CD4-positive, CD25-positive, alpha-beta regulatory T cell (primary cell): Measurements from ENCODE around the gene GLYR1. TPM values are rescaled to one million over a fixed set of nuclear protein-coding genes. Genes with fewer than 3 reads are reported as not detected.

ENCODE experiments used
- ATAC-seq, 2 donors: fragments of 150-1000 bp; cut with Tn5 transposase; one replicate each; pipeline ENCODE4 v1.10.0; 2021; ENCODE audit warnings: low read depth in 2 of 2, moderate number of reproducible peaks in 2 of 2, moderate library complexity in 1 of 2
- DNase-seq, 3 donors: peaks; one replicate each; pipeline versions ENCODE4 v3.0.0 to v3.0.0-alpha.2; 2012 to 2022; ENCODE audit warnings: mixed read lengths in 1 of 3
- H3K27ac ChIP-seq: one replicate; pipeline ENCODE4 v1.7.0; 2013; ENCODE audit warnings: mild to moderate bottlenecking, low read length; ENCODE audit not compliant: insufficient read depth, poor library complexity, severe bottlenecking
- H3K27me3 ChIP-seq: one replicate; pipeline ENCODE4 v1.7.0; 2013; ENCODE audit warnings: low read length; ENCODE audit not compliant: control insufficient read depth, insufficient read depth
- H3K36me3 ChIP-seq: one replicate; pipeline ENCODE4 v1.7.0; 2013; ENCODE audit warnings: mild to moderate bottlenecking, low read length, moderate library complexity; ENCODE audit not compliant: control insufficient read depth, insufficient read depth
- H3K4me1 ChIP-seq: 2 replicates; pipeline ENCODE4 v1.7.0; 2013; ENCODE audit warnings: mild to moderate bottlenecking, low read length; ENCODE audit not compliant: insufficient read depth, control insufficient read depth, poor library complexity, severe bottlenecking
- H3K4me3 ChIP-seq: one replicate; pipeline ENCODE4 v1.7.0; 2013; ENCODE audit warnings: low read depth, mild to moderate bottlenecking, low read length, moderate library complexity
- H3K9me3 ChIP-seq, 2 experiments: 1 replicate in 1 of 2; 2 replicates in 1 of 2; pipeline ENCODE4 v1.7.0; 2013; ENCODE audit warnings: low read length in 2 of 2, mild to moderate bottlenecking in 1 of 2, moderate library complexity in 1 of 2; ENCODE audit not compliant: control insufficient read depth in 2 of 2
- H3K27ac Mint-ChIP-seq, 3 donors: one replicate each; pipeline ENCODE4 v1.8.0; 2020 to 2022; ENCODE audit warnings: mild to moderate bottlenecking in 3 of 3, mixed read lengths in 3 of 3, moderate library complexity in 2 of 3
- H3K27me3 Mint-ChIP-seq: one replicate; pipeline ENCODE4 v1.8.0; 2022; ENCODE audit warnings: mild to moderate bottlenecking, mixed read lengths
- H3K36me3 Mint-ChIP-seq: one replicate; pipeline ENCODE4 v1.8.0; 2020; ENCODE audit warnings: mixed read lengths
- H3K4me1 Mint-ChIP-seq, 4 donors: one replicate each; pipeline ENCODE4 v1.8.0; 2020 to 2022; ENCODE audit warnings: mixed read lengths in 4 of 4, mild to moderate bottlenecking in 1 of 4
- H3K4me3 Mint-ChIP-seq, 4 donors: one replicate each; pipeline ENCODE4 v1.8.0; 2020 to 2022; ENCODE audit warnings: mild to moderate bottlenecking in 4 of 4, mixed read lengths in 4 of 4, moderate library complexity in 3 of 4
- H3K9me3 Mint-ChIP-seq, 7 donors: one replicate each; pipeline ENCODE4 v1.8.0; 2020 to 2022; ENCODE audit warnings: mixed read lengths in 7 of 7, mild to moderate bottlenecking in 3 of 7, moderate library complexity in 2 of 7
- polyA plus RNA-seq, 4 donors: library from polyadenylated mRNA; unstranded; fragments of 300-500 nt; fragmentation: Illumina TruSeq; gene quantifications; one replicate each; pipeline ENCODE4 v1.2.3, GENCODE V29; 2021
- total RNA-seq: library from RNA; stranded (reverse); gene quantifications from one replicate; pipeline ENCODE4 v1.2.3, GENCODE V29; 2022

GLYR1 gene
- total and polyA plus RNA-seq, 5 donors from 2014 or later: 29.4 to 114 (median 35.7) TPM

DNA sequence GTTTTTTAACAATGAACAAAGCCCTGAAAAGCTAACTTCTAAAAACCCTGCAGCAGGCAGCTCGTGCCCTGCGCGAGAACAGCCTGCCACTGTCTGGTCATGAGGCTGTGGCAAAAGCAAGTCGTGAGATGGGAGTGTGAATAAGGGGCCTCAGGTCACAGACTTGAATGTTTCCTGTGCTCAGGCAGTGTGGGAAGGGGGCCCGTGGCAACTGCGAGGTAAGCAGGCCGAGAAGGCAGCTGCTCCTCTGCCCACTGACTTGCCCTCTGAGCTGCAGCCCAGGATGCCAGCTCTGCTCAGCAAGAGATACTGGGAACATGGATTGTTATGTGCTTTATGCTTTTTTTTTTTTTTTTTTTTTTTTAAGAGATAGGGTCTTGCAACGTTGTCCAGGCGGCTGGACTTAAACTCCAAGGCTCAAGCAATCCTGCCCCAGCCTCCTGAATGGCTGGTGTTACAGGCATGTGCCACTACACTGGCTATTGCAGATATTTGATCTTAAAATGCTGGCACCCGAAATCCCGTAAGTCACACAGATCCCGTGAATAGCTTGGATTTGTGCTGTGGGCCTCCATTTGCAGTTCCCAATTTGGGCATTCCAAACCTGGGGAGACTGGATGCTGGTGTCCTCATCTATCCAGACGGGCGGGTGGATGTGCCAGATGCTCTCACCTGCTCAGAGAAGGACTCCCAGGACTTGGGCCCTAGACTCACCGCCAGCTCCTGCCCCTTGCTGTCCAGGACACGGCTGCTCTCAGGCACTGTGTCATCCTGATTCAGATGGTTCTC lies 44.2 kb upstream of the GLYR1 start:
- Histone ChIP-seq H3K4me3 (no peak overlapping the region), H3K27me3 (no peaks in the 10 kb centered on the region), H3K4me1 (no peaks in the 10 kb centered on the region), H3K36me3 (peaks cover 1% of the 10 kb centered on the region), H3K9me3 (no peaks in the 10 kb centered on the region), H3K27ac (no peak overlapping the region)
- no peak overlapping the region for H3K4me3 Mint-ChIP-seq
- no peak overlapping the region for H3K27ac Mint-ChIP-seq
- H3K4me1 Mint-ChIP-seq: no peaks in the 10 kb centered on the region
- ATAC-seq (no peak), DNase-seq (no peak)
- H3K9me3 Mint-ChIP-seq: no peaks in the 10 kb centered on the region
- H3K27me3 Mint-ChIP-seq: no peaks in the 10 kb centered on the region
- peaks cover 4% of the 10 kb centered on the region for H3K36me3 Mint-ChIP-seq

DNA sequence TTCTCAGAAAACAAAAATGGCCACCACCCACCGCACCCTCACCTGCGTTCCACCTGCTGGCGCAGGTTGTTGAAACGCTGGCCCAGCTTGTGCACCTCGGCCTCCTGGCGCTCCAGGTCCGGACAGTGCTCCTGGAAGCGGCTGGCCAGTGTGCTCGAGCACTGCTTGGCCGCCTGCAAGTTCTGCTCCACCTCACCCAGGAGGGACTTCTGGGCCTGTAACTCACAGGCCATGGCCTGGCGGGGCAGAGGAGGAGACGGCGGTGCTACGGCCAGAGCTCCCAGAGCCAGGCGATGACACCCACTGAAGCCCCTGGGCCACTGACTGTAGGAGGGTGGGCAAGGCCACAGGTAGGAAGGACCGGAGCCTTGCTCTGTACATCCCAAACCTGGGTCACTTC lies 43.6 kb upstream of the GLYR1 start:
- no peaks in the 10 kb centered on the region for H3K27me3 Mint-ChIP-seq
- no peaks in the 10 kb centered on the region for H3K9me3 Mint-ChIP-seq
- Histone ChIP-seq H3K9me3 (no peaks in the 10 kb centered on the region), H3K4me1 (no peaks in the 10 kb centered on the region), H3K27me3 (no peaks in the 10 kb centered on the region), H3K36me3 (peaks cover 4% of the 10 kb centered on the region), H3K4me3 (no peak overlapping the region), H3K27ac (no peak overlapping the region)
- no peak overlapping the region for H3K27ac Mint-ChIP-seq
- ATAC-seq (no peak), DNase-seq (no peak)
- peaks cover 0 to 2% (median 0%) of the 10 kb centered on the region in 4 donors for H3K4me1 Mint-ChIP-seq
- no peak overlapping the region for H3K4me3 Mint-ChIP-seq
- peaks cover 10% of the 10 kb centered on the region for H3K36me3 Mint-ChIP-seq

DNA sequence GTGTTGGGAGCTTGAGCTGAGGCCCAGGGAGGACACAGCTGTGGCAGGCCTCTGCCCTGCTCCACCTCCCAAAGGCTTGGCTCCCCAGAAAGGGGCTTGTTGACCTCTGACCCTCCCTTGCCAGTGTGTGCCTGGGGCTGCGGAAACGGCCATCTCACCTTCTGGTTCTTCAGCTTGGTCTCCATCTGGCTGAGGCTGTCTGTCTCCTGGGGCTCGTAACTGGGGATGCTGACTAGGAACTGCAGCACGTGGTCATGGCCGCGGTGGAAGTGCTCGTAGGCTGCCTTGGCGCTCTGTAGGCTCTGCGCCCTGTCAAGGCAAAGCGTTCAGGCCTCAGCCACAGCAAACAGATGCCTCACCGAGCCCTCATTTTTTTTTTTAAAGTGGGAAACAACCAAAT lies 42.9 kb upstream of the GLYR1 start:
- peaks cover 14% of the 10 kb centered on the region for H3K36me3 Mint-ChIP-seq
- DNase-seq (no peak), ATAC-seq (no peak)
- H3K27ac ChIP-seq: no peak overlapping the region
- H3K4me3 ChIP-seq: no peak overlapping the region
- no peaks in the 10 kb centered on the region for H3K27me3 ChIP-seq
- H3K36me3 ChIP-seq: peaks cover 4% of the 10 kb centered on the region
- H3K9me3 Mint-ChIP-seq: no peaks in the 10 kb centered on the region
- H3K4me3 Mint-ChIP-seq: no peak overlapping the region
- H3K27ac Mint-ChIP-seq: no peak overlapping the region
- H3K9me3 ChIP-seq: no peaks in the 10 kb centered on the region
- peaks cover 0 to 2% (median 0%) of the 10 kb centered on the region in 4 donors for H3K4me1 Mint-ChIP-seq
- H3K4me1 ChIP-seq: no peaks in the 10 kb centered on the region
- no peaks in the 10 kb centered on the region for H3K27me3 Mint-ChIP-seq

DNA sequence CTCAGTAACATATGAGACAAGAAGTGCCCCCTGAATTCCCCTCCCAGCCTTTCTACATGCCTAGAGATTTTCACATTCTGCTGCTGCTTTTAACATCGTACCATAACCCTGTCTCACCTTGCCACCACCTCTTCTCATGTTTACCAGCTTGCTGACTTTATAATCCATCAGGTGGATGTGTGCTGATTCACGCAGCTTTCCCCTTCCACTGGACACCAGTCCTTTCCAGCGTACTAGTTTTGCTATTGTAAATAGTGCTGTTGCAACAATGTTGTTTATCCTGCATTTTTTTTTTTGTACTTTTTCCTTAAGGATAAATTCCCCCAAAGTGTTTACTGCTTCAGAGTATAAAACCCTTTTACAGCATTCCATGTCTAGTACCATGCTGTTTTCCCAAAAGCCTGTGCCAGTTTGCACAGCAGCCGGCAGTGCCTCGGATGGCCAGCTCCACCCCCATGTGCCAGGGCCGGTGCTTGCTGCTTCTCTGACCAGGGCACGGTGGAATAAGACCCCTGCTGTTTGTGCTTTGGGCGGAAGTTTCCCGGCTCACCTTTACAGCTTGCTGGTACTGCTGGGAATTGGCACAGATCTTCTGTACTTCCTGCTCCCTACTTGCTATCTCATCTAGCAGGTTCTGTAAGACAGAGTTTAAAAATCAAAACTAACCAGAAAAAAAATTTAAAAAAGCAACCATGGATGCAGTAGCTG lies 41.5 kb upstream of the GLYR1 start:
- ATAC-seq: no peak
- peaks cover 0 to 2% (median 0%) of the 10 kb centered on the region in 4 donors for H3K4me1 Mint-ChIP-seq

DNA sequence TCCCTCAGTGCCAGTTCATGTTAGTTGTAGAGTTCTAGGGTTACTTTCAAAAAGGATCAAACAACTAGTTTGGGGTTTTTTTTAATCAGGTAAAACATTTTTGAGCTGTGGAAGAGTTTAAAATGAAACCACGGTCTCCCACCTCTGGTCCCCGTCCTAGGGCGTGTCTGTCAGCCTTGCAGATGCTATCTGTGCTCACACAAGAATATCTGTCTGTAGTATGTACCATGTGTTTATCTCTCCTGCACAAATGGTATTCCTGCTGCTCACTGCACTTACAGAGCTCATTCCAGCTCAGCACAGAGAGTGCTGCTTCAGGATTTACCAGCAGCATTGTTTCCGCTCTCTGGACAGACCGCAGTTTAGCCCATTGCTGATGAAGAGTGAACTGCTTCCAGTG lies 39.1 kb upstream of the GLYR1 start:
- peaks cover 0 to 2% (median 0%) of the 10 kb centered on the region in 4 donors for H3K4me1 Mint-ChIP-seq
- DNase-seq (no peak), ATAC-seq (no peak)
- peaks cover 39% of the 10 kb centered on the region for H3K36me3 Mint-ChIP-seq
- peak overlapping the region in 1 of 3 donors; percentile 13 for H3K27ac Mint-ChIP-seq
- no peaks in the 10 kb centered on the region for H3K27me3 Mint-ChIP-seq
- Histone ChIP-seq H3K27me3 (no peaks in the 10 kb centered on the region), H3K4me1 (no peaks in the 10 kb centered on the region), H3K27ac (no peak overlapping the region), H3K9me3 (no peaks in the 10 kb centered on the region), H3K36me3 (peaks cover 40% of the 10 kb centered on the region), H3K4me3 (no peak overlapping the region)
- H3K4me3 Mint-ChIP-seq: no peak overlapping the region
- no peaks in the 10 kb centered on the region for H3K9me3 Mint-ChIP-seq

More for the DNA sequence above, 41.5 kb upstream of the GLYR1 start:
- Mint-ChIP-seq H3K9me3 (no peaks in the 10 kb centered on the region), H3K27me3 (no peaks in the 10 kb centered on the region), H3K36me3 (peaks cover 20% of the 10 kb centered on the region), H3K27ac (peak overlapping the region in 2 of 3 donors; percentile 33 to 67), H3K4me3 (no peak overlapping the region)
- no peak for DNase-seq
- Histone ChIP-seq H3K9me3 (no peaks in the 10 kb centered on the region), H3K4me3 (no peak overlapping the region), H3K4me1 (no peaks in the 10 kb centered on the region), H3K36me3 (peaks cover 16% of the 10 kb centered on the region), H3K27me3 (no peaks in the 10 kb centered on the region), H3K27ac (no peak overlapping the region)

DNA sequence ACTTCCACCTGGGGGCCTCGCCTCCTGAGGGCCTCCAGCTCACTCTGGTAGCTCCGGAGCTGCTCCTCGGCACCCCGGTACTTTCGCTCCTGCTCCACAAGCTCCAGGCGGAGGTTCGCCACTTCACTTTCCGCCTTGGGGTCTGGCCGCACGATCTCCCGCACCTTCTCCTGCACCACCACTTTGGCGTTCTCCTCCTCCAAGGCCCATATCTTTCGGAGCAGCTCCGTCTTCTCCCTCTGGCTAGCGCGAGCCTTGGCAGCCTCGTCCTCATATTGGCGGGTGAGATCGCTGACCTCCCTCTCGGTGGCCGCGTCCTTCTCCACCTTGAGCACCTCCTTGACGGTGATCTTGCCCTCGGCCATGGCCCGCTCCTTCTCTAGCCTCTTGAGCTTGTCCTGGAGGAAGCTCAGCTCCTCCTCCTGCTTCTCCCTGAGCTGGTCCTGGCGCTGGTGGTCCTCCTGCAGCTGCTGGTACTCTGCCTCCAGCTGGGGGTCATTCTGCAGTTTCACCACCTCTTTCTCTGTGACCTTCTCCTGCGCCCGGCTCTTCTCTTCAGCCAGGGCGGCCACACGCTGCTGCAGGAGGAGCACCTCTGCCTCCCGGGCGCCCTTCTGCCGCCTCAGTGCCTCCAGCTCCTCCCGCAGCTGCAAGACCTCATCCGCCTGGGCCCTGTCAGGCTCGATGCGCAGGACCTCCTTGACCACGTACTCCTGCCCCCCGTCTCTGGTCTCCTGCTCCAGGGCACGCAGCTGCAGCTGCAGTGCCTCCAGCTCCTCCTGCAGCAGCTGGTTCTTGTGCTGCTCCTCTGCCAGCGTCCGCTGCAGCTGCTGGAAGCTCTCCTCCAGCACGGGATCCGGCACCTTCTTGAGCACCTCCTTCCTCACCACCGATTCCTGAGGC lies 38.1 kb upstream of the GLYR1 start:
- Histone ChIP-seq H3K27me3 (no peaks in the 10 kb centered on the region), H3K36me3 (peaks cover 50% of the 10 kb centered on the region), H3K27ac (no peak overlapping the region), H3K9me3 (no peaks in the 10 kb centered on the region), H3K4me3 (no peak overlapping the region), H3K4me1 (no peaks in the 10 kb centered on the region)
- ATAC-seq: no peak
- Mint-ChIP-seq H3K36me3 (peaks cover 46% of the 10 kb centered on the region), H3K4me3 (no peak overlapping the region), H3K27ac (peak overlapping the region in 1 of 3 donors; percentile 55), H3K4me1 (peaks cover 0 to 2% (median 0%) of the 10 kb centered on the region in 4 donors), H3K27me3 (no peaks in the 10 kb centered on the region), H3K9me3 (no peaks in the 10 kb centered on the region)
- DNase-seq: no peak

DNA sequence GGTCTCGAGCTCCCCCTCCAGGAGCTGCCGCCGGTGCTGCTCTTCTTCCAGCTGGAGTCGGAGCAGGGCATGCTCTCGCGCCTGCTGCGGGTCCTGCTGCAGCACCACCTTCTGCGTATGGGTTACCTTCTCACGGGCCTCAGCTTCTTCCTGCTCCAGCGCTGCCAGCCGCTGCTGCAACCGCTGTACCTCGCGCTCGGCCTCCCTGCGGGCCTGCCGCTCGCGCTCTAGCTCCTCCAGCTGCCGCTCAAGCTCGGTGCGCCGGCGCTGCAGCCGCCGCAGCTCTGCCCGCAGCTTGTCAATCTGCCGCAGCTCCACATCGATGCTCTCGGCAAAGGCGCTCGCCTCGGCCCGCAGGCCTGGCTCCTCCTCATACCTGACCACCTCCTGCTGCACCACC lies 37.1 kb upstream of the GLYR1 start:
- Mint-ChIP-seq H3K36me3 (peaks cover 46% of the 10 kb centered on the region), H3K4me3 (no peak overlapping the region), H3K27me3 (no peaks in the 10 kb centered on the region), H3K27ac (no peak overlapping the region), H3K9me3 (no peaks in the 10 kb centered on the region), H3K4me1 (peaks cover 0 to 2% (median 0%) of the 10 kb centered on the region in 4 donors)
- Histone ChIP-seq H3K4me1 (no peaks in the 10 kb centered on the region), H3K27ac (no peak overlapping the region), H3K9me3 (no peaks in the 10 kb centered on the region), H3K4me3 (no peak overlapping the region), H3K27me3 (no peaks in the 10 kb centered on the region), H3K36me3 (peaks cover 60% of the 10 kb centered on the region)
- ATAC-seq (no peak), DNase-seq (no peak)
